ENCODE data around the gene GPR39.

Gene GPR39

GRCh38 chr2:132374151-132374550 is 42.5 kb upstream of the GPR39 start:
- DNase-seq, result no peak
- H3K27ac ChIP-seq (ENCODE audit: low read length), result no peak overlapping the region
- TF ChIP-seq EZH2phosphoT487 (IDR thresholded peaks at IDR 0.05; ENCODE audit: low read length), result no peak
- TF ChIP-seq CTCF (IDR thresholded peaks at IDR 0.05; ENCODE audit: low read length), result no peak
- TF ChIP-seq EZH2 (optimal IDR thresholded peaks at IDR 0.05; ENCODE audit: low read depth, low read length), result no peak
- no peak overlapping the region for H3K4me2 ChIP-seq (ENCODE audit: low read depth, low read length)
- H3K4me3 ChIP-seq (ENCODE audit: low read length), result no peak overlapping the region
- no peak overlapping the region for H2AFZ ChIP-seq (ENCODE audit: low read length)
- H3K79me2 ChIP-seq (ENCODE audit: low read length), result no peaks in the 10 kb centered on the region
- H3K27me3 ChIP-seq (replicated peaks; ENCODE audit: insufficient read depth, low read length), result no peaks in the 10 kb centered on the region
- H3K9me3 ChIP-seq (replicated peaks; ENCODE audit: insufficient read depth, low read length), result no peaks in the 10 kb centered on the region
- no peaks in the 10 kb centered on the region for H3K36me3 ChIP-seq (replicated peaks; ENCODE audit: insufficient read depth, low read length)
- H4K20me1 ChIP-seq (ENCODE audit: insufficient read depth, low read length), result no peaks in the 10 kb centered on the region
- no peak overlapping the region for H3K9ac ChIP-seq (ENCODE audit: low read length)
- no peaks in the 10 kb centered on the region for H3F3A ChIP-seq (ENCODE audit: insufficient read depth, low read length)
- no peaks in the 10 kb centered on the region for H3K9me2 ChIP-seq (replicated peaks; ENCODE audit: insufficient read depth, low read length)
- H3K4me1 ChIP-seq (ENCODE audit: low read length), result no peaks in the 10 kb centered on the region

- DNase-seq, result no peak
- TF ChIP-seq CTCF (IDR thresholded peaks at IDR 0.05; ENCODE audit: low read length) (no peak), EZH2 (optimal IDR thresholded peaks at IDR 0.05; ENCODE audit: low read depth, low read length) (no peak), EZH2phosphoT487 (IDR thresholded peaks at IDR 0.05; ENCODE audit: low read length) (no peak)
- H3K79me2 ChIP-seq (ENCODE audit: low read length), result no peaks in the 10 kb centered on the region
These were observed 42.1 kb upstream of the GPR39 start for GRCh38 chr2:132374551-132374950.

GRCh38 chr2:132374961-132375360 is 41.6 kb upstream of the GPR39 start:
- H3K27me3 ChIP-seq (replicated peaks; ENCODE audit: insufficient read depth, low read length), result no peaks in the 10 kb centered on the region
- TF ChIP-seq CTCF (IDR thresholded peaks at IDR 0.05; ENCODE audit: low read length), result no peak
- no peak for TF ChIP-seq EZH2 (optimal IDR thresholded peaks at IDR 0.05; ENCODE audit: low read depth, low read length)
- TF ChIP-seq EZH2phosphoT487 (IDR thresholded peaks at IDR 0.05; ENCODE audit: low read length), result no peak
- H3F3A ChIP-seq (ENCODE audit: insufficient read depth, low read length), result no peaks in the 10 kb centered on the region
- H3K9me2 ChIP-seq (replicated peaks; ENCODE audit: insufficient read depth, low read length), result no peaks in the 10 kb centered on the region
- no peak overlapping the region for H3K4me2 ChIP-seq (ENCODE audit: low read depth, low read length)
- H3K4me3 ChIP-seq (ENCODE audit: low read length), result no peak overlapping the region
- H3K79me2 ChIP-seq (ENCODE audit: low read length), result no peaks in the 10 kb centered on the region
- H2AFZ ChIP-seq (ENCODE audit: low read length), result no peak overlapping the region
- H3K4me1 ChIP-seq (ENCODE audit: low read length), result no peaks in the 10 kb centered on the region
- H3K36me3 ChIP-seq (replicated peaks; ENCODE audit: insufficient read depth, low read length), result no peaks in the 10 kb centered on the region
- no peaks in the 10 kb centered on the region for H3K9me3 ChIP-seq (replicated peaks; ENCODE audit: insufficient read depth, low read length)
- H4K20me1 ChIP-seq (ENCODE audit: insufficient read depth, low read length), result no peaks in the 10 kb centered on the region
- DNase-seq, result no peak
- no peak overlapping the region for H3K27ac ChIP-seq (ENCODE audit: low read length)
- H3K9ac ChIP-seq (ENCODE audit: low read length), result no peak overlapping the region

More at GRCh38 chr2:132374551-132374950, 42.1 kb upstream of the GPR39 start:
- Histone ChIP-seq H3K27me3 (replicated peaks; ENCODE audit: insufficient read depth, low read length) (no peaks in the 10 kb centered on the region), H3K4me1 (ENCODE audit: low read length) (no peaks in the 10 kb centered on the region), H4K20me1 (ENCODE audit: insufficient read depth, low read length) (no peaks in the 10 kb centered on the region), H3F3A (ENCODE audit: insufficient read depth, low read length) (no peaks in the 10 kb centered on the region), H3K9me3 (replicated peaks; ENCODE audit: insufficient read depth, low read length) (no peaks in the 10 kb centered on the region), H3K9me2 (replicated peaks; ENCODE audit: insufficient read depth, low read length) (no peaks in the 10 kb centered on the region), H3K4me2 (ENCODE audit: low read depth, low read length) (no peak overlapping the region), H3K4me3 (ENCODE audit: low read length) (no peak overlapping the region), H2AFZ (ENCODE audit: low read length) (no peak overlapping the region), H3K36me3 (replicated peaks; ENCODE audit: insufficient read depth, low read length) (no peaks in the 10 kb centered on the region), H3K9ac (ENCODE audit: low read length) (no peak overlapping the region), H3K27ac (ENCODE audit: low read length) (no peak overlapping the region)
